HEK293 (cell line): ENCODE results near the gene VEGFA.
A peak's percentile ranks its signal among the peaks of the same experiment; 100 is the strongest.

Experiments used
- CTCF ChIA-PET: fragments of 350-600 bp; formaldehyde crosslinking; extraction: SDS; loops from one replicate; lab custom pipeline; 2021; ENCODE audit warnings: antibody characterized with exemption; lab: Yijun Ruan, JAX
- POLR2A ChIA-PET: fragments of 300-600 bp; formaldehyde crosslinking; extraction: SDS; loops from one replicate; lab custom pipeline; 2020; ENCODE audit warnings: antibody characterized with exemption, inconsistent platforms; lab: Yijun Ruan, JAX
- H3K27ac ChIP-seq: fragments of 200-500 bp; sonication (Bioruptor generic); 2 replicates; pipeline ENCODE4 v1.5.1; 2014; ENCODE audit warnings: low read depth, low read length, control low read depth, inconsistent platforms; ENCODE audit errors: extremely low read depth
- H3K36me3 ChIP-seq, 2 experiments: fragments of 200-500 bp in 1 of 2; sonication (Bioruptor generic) in 1 of 2; 1 replicate in 1 of 2; 2 replicates in 1 of 2; pipeline ENCODE4 v1.5.1; 2014 to 2017; ENCODE audit warnings: inconsistent platforms in 2 of 2, low read length in 2 of 2; ENCODE audit not compliant: control insufficient read depth in 2 of 2, insufficient read depth in 1 of 2
- H3K4me1 ChIP-seq: fragments of 200-500 bp; sonication (Bioruptor generic); 2 replicates; pipeline ENCODE4 v1.5.1; 2014; ENCODE audit warnings: mild to moderate bottlenecking, low read length, inconsistent platforms; ENCODE audit not compliant: control insufficient read depth, insufficient read depth
- H3K4me3 ChIP-seq: 2 replicates; pipeline ENCODE4 v1.5.1; 2011; ENCODE audit warnings: low read depth, mild to moderate bottlenecking, control low read depth, low read length, moderate library complexity
- H3K9me3 ChIP-seq: fragments of 200-500 bp; sonication (Bioruptor generic); 2 replicates; pipeline ENCODE4 v1.5.1; 2014; ENCODE audit warnings: low read depth, low read length, inconsistent platforms; ENCODE audit not compliant: control insufficient read depth, insufficient read depth
- BCL11B ChIP-seq: fragments of 450-650 bp; formaldehyde crosslinking; IDR thresholded peaks from 2 replicates; pipeline ENCODE4 v1.5.1; 2016; ENCODE audit warnings: low read depth, missing biosample characterization, missing genetic modification characterization
- GLI4 ChIP-seq: fragments of 450-650 bp; formaldehyde crosslinking; IDR thresholded peaks from 2 replicates; pipeline ENCODE4 v1.5.1; 2016; ENCODE audit warnings: missing biosample characterization, missing genetic modification characterization
- HOXD13 ChIP-seq: sonication (generic); formaldehyde crosslinking; IDR thresholded peaks from 2 replicates; pipeline ENCODE4 v1.8.0; 2022; ENCODE audit warnings: missing genetic modification reagents, borderline replicate concordance
- KLF16 ChIP-seq: fragments of 450-650 bp; formaldehyde crosslinking; IDR thresholded peaks from 2 replicates; pipeline ENCODE4 v1.5.1; 2017; ENCODE audit warnings: missing biosample characterization, missing genetic modification characterization
- KLF17 ChIP-seq: fragments of 450-650 bp; formaldehyde crosslinking; IDR thresholded peaks from 2 replicates; pipeline ENCODE4 v1.5.1; 2016; ENCODE audit warnings: missing biosample characterization, missing genetic modification characterization
- SP2 ChIP-seq: fragments of 450-650 bp; formaldehyde crosslinking; IDR thresholded peaks from 2 replicates; pipeline ENCODE4 v1.5.1; 2016; ENCODE audit warnings: missing biosample characterization, missing genetic modification characterization
- ZBTB21 ChIP-seq: fragments of 450-650 bp; formaldehyde crosslinking; IDR thresholded peaks from 2 replicates; pipeline ENCODE4 v1.5.1; 2017; ENCODE audit warnings: missing biosample characterization, missing genetic modification characterization
- ZBTB6 ChIP-seq: fragments of 450-650 bp; formaldehyde crosslinking; IDR thresholded peaks from 2 replicates; pipeline ENCODE4 v1.5.1; 2017; ENCODE audit warnings: missing biosample characterization, missing genetic modification characterization
- ZFP3 ChIP-seq: fragments of 450-650 bp; formaldehyde crosslinking; IDR thresholded peaks from 2 replicates; pipeline ENCODE4 v1.5.1; 2016; ENCODE audit warnings: low read depth, missing biosample characterization, missing genetic modification characterization
- ZNF121 ChIP-seq: fragments of 450-650 bp; formaldehyde crosslinking; IDR thresholded peaks from 2 replicates; pipeline ENCODE4 v1.5.1; 2016; ENCODE audit warnings: missing biosample characterization, missing genetic modification characterization
- ZNF132 ChIP-seq: fragments of 450-650 bp; formaldehyde crosslinking; IDR thresholded peaks from 2 replicates; pipeline ENCODE4 v1.5.1; 2017; ENCODE audit warnings: missing biosample characterization, missing genetic modification characterization, borderline replicate concordance
- ZNF140 ChIP-seq: fragments of 450-650 bp; formaldehyde crosslinking; IDR thresholded peaks from 2 replicates; pipeline ENCODE4 v1.5.1; 2016; ENCODE audit warnings: missing biosample characterization, missing genetic modification characterization
- ZNF175 ChIP-seq: fragments of 450-650 bp; formaldehyde crosslinking; IDR thresholded peaks from 2 replicates; pipeline ENCODE4 v1.5.1; 2016; ENCODE audit warnings: missing biosample characterization, missing genetic modification characterization
- ZNF311 ChIP-seq: fragments of 450-650 bp; formaldehyde crosslinking; IDR thresholded peaks from 2 replicates; pipeline ENCODE4 v1.5.1; 2017; ENCODE audit warnings: missing biosample characterization, missing genetic modification characterization, borderline replicate concordance
- ZNF341 ChIP-seq: fragments of 450-650 bp; formaldehyde crosslinking; IDR thresholded peaks from 2 replicates; pipeline ENCODE4; 2016; ENCODE audit warnings: low read depth, missing biosample characterization, missing genetic modification characterization
- ZNF391 ChIP-seq: fragments of 450-650 bp; formaldehyde crosslinking; IDR thresholded peaks from 2 replicates; pipeline ENCODE4 v1.5.1; 2016; ENCODE audit warnings: low read depth, missing biosample characterization, missing genetic modification characterization, borderline replicate concordance
- ZNF404 ChIP-seq: fragments of 450-650 bp; formaldehyde crosslinking; IDR thresholded peaks from 2 replicates; pipeline ENCODE4 v1.5.1; 2017; ENCODE audit warnings: missing biosample characterization, missing genetic modification characterization
- ZNF548 ChIP-seq: fragments of 450-650 bp; formaldehyde crosslinking; IDR thresholded peaks from 2 replicates; pipeline ENCODE4 v1.5.1; 2016; ENCODE audit warnings: missing biosample characterization, missing genetic modification characterization
- ZNF600 ChIP-seq: fragments of 450-650 bp; formaldehyde crosslinking; IDR thresholded peaks from 2 replicates; pipeline ENCODE4 v1.5.1; 2016; ENCODE audit warnings: missing biosample characterization, missing genetic modification characterization
- ZNF670 ChIP-seq: fragments of 450-650 bp; formaldehyde crosslinking; IDR thresholded peaks from 2 replicates; pipeline ENCODE4 v1.5.1; 2016; ENCODE audit warnings: missing biosample characterization, missing genetic modification characterization, low read depth
- ZNF776 ChIP-seq: fragments of 450-650 bp; formaldehyde crosslinking; IDR thresholded peaks from 2 replicates; pipeline ENCODE4 v1.5.0; 2017; ENCODE audit warnings: missing biosample characterization, missing genetic modification characterization, borderline replicate concordance
- ZNF791 ChIP-seq: fragments of 450-650 bp; formaldehyde crosslinking; IDR thresholded peaks from 2 replicates; pipeline ENCODE4 v1.5.1; 2016; ENCODE audit warnings: missing biosample characterization, missing genetic modification characterization
- TF ChIP-seq, protein P1 (sequence below): fragments of 450-650 bp; formaldehyde crosslinking; IDR thresholded peaks from 2 replicates; pipeline ENCODE4 v1.5.1; 2016; ENCODE audit warnings: missing biosample characterization, missing genetic modification characterization
- TF ChIP-seq, protein P2 (sequence below): fragments of 450-650 bp; IDR thresholded peaks from 2 replicates; pipeline ENCODE4 v1.5.1; 2018; ENCODE audit warnings: missing biosample characterization, mild to moderate bottlenecking, missing genetic modification characterization
- TF ChIP-seq, protein P3 (sequence below): fragments of 450-650 bp; formaldehyde crosslinking; IDR thresholded peaks from 2 replicates; pipeline ENCODE4 v1.5.0; 2017; ENCODE audit warnings: missing biosample characterization, missing genetic modification characterization, borderline replicate concordance

The VEGFA gene

DNA sequence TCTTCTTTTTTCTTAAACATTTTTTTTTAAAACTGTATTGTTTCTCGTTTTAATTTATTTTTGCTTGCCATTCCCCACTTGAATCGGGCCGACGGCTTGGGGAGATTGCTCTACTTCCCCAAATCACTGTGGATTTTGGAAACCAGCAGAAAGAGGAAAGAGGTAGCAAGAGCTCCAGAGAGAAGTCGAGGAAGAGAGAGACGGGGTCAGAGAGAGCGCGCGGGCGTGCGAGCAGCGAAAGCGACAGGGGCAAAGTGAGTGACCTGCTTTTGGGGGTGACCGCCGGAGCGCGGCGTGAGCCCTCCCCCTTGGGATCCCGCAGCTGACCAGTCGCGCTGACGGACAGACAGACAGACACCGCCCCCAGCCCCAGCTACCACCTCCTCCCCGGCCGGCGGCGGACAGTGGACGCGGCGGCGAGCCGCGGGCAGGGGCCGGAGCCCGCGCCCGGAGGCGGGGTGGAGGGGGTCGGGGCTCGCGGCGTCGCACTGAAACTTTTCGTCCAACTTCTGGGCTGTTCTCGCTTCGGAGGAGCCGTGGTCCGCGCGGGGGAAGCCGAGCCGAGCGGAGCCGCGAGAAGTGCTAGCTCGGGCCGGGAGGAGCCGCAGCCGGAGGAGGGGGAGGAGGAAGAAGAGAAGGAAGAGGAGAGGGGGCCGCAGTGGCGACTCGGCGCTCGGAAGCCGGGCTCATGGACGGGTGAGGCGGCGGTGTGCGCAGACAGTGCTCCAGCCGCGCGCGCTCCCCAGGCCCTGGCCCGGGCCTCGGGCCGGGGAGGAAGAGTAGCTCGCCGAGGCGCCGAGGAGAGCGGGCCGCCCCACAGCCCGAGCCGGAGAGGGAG, 580 bp downstream of the VEGFA start (continued):
- TF ChIP-seq, protein P1, sequence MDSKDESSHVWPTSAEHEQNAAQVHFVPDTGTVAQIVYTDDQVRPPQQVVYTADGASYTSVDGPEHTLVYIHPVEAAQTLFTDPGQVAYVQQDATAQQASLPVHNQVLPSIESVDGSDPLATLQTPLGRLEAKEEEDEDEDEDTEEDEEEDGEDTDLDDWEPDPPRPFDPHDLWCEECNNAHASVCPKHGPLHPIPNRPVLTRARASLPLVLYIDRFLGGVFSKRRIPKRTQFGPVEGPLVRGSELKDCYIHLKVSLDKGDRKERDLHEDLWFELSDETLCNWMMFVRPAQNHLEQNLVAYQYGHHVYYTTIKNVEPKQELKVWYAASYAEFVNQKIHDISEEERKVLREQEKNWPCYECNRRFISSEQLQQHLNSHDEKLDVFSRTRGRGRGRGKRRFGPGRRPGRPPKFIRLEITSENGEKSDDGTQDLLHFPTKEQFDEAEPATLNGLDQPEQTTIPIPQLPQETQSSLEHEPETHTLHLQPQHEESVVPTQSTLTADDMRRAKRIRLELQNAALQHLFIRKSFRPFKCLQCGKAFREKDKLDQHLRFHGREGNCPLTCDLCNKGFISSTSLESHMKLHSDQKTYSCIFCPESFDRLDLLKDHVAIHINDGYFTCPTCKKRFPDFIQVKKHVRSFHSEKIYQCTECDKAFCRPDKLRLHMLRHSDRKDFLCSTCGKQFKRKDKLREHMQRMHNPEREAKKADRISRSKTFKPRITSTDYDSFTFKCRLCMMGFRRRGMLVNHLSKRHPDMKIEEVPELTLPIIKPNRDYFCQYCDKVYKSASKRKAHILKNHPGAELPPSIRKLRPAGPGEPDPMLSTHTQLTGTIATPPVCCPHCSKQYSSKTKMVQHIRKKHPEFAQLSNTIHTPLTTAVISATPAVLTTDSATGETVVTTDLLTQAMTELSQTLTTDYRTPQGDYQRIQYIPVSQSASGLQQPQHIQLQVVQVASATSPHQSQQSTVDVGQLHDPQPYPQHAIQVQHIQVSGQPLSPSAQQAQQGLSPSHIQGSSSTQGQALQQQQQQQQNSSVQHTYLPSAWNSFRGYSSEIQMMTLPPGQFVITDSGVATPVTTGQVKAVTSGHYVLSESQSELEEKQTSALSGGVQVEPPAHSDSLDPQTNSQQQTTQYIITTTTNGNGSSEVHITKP, result 0 out of 2 replicates have a peak, but pooled peaks have one; percentile 1
- TF ChIP-seq ZNF341 (tag by site-specific recombination), result peak; percentile 23
- peak; percentile 14; the same call in 1 of the 2 replicates for TF ChIP-seq ZNF600 (tag by site-specific recombination)
- TF ChIP-seq GLI4, result no peak
- peak; percentile 15; the same call in 1 of the 2 replicates for TF ChIP-seq ZNF391 (tag by site-specific recombination)
- peak; percentile 13; the same call in 1 of the 2 replicates for TF ChIP-seq SP2 (tag by site-specific recombination)
- no peak for TF ChIP-seq ZFP3 (tag by site-specific recombination)

- Histone ChIP-seq H3K9me3 (no peaks in the 10 kb centered on the region), H3K36me3 (peaks cover 0 to 16% of the 10 kb centered on the region in 2 experiments; a peak in 1 of 3 replicates), H3K4me1 (peaks cover 4% of the 10 kb centered on the region), H3K4me3 (peak overlapping the region; percentile 84), H3K27ac (peak overlapping the region; percentile 82)
- ChIA-PET POLR2A (interaction anchor here (0.9 to 4.5 kb wide), 19 partner anchors 11 to 311 kb away, joined by 3 to 40 read pairs (median 8); partner anchors contain the start of genes GTPBP2, POLH and XPO5), CTCF (interaction anchor here (0.6 to 4.6 kb wide), 8 partner anchors 15 to 305 kb away, joined by 3 to 189 read pairs (median 12); no protein-coding TSS in a partner anchor)
- TF ChIP-seq ZNF175 (tag by site-specific recombination), result no peak
- TF ChIP-seq ZBTB21 (tag by site-specific recombination), result no peak
- TF ChIP-seq ZNF670 (tag by site-specific recombination), result no peak
- peak; percentile 94 for TF ChIP-seq KLF16 (tag by site-specific recombination)
- TF ChIP-seq, protein P2, sequence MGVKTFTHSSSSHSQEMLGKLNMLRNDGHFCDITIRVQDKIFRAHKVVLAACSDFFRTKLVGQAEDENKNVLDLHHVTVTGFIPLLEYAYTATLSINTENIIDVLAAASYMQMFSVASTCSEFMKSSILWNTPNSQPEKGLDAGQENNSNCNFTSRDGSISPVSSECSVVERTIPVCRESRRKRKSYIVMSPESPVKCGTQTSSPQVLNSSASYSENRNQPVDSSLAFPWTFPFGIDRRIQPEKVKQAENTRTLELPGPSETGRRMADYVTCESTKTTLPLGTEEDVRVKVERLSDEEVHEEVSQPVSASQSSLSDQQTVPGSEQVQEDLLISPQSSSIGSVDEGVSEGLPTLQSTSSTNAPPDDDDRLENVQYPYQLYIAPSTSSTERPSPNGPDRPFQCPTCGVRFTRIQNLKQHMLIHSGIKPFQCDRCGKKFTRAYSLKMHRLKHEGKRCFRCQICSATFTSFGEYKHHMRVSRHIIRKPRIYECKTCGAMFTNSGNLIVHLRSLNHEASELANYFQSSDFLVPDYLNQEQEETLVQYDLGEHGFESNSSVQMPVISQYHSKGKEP (tag by site-specific recombination), result no peak
- 0 out of 2 replicates have a peak, but pooled peaks have one; percentile 16 for TF ChIP-seq ZNF121 (tag by site-specific recombination)
- no peak for TF ChIP-seq ZNF311
- TF ChIP-seq HOXD13 (CRISPR knock-in tag), result no peak
- TF ChIP-seq ZNF548, result no peak
- peak; percentile 65; the same call in 1 of the 2 replicates for TF ChIP-seq BCL11B (tag by site-specific recombination)
- TF ChIP-seq KLF17 (tag by site-specific recombination), result no peak; the same call in 1 of the 2 replicates
- TF ChIP-seq ZNF140, result no peak
- no peak for TF ChIP-seq ZNF404 (tag by site-specific recombination)
- no peak for TF ChIP-seq ZNF776 (tag by site-specific recombination)
- TF ChIP-seq, protein P3, sequence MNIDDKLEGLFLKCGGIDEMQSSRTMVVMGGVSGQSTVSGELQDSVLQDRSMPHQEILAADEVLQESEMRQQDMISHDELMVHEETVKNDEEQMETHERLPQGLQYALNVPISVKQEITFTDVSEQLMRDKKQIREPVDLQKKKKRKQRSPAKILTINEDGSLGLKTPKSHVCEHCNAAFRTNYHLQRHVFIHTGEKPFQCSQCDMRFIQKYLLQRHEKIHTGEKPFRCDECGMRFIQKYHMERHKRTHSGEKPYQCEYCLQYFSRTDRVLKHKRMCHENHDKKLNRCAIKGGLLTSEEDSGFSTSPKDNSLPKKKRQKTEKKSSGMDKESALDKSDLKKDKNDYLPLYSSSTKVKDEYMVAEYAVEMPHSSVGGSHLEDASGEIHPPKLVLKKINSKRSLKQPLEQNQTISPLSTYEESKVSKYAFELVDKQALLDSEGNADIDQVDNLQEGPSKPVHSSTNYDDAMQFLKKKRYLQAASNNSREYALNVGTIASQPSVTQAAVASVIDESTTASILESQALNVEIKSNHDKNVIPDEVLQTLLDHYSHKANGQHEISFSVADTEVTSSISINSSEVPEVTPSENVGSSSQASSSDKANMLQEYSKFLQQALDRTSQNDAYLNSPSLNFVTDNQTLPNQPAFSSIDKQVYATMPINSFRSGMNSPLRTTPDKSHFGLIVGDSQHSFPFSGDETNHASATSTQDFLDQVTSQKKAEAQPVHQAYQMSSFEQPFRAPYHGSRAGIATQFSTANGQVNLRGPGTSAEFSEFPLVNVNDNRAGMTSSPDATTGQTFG (tag by site-specific recombination), result no peak
- TF ChIP-seq ZNF132 (tag by site-specific recombination), result no peak
- no peak for TF ChIP-seq ZBTB6 (tag by site-specific recombination)
- TF ChIP-seq ZNF791 (tag by site-specific recombination), result no peak
These were observed 1.3 kb downstream of the VEGFA start for GRCh38 chr6:43771210-43771857.
